GM19023 (cell line): ENCODE results near the gene ATXN10.
"Not testable (repeated sequence)": the region's sequence is repeated elsewhere in the genome, so short reads cannot be mapped to it uniquely, and the experiment has no call there.

ENCODE experiments used
- ATAC-seq: cut with Tn5 transposase; IDR thresholded peaks from one replicate; pipeline ENCODE4 v1.9.1; 2021; ENCODE audit warnings: mild to moderate bottlenecking, moderate library complexity; ENCODE audit not compliant: unreplicated experiment

ATXN10 gene

GRCh38 chr22:45642986-45643385 lies 28.6 kb upstream of the ATXN10 start:
- ATAC-seq, result no peak

GRCh38 chr22:45644714-45645113 lies 26.9 kb upstream of the ATXN10 start:
- ATAC-seq, result no peak

- ATAC-seq, result no peak
Observed at GRCh38 chr22:45645150-45645525, 26.5 kb upstream of the ATXN10 start.

- ATAC-seq, result peak; percentile 62
Observed at GRCh38 chr22:45645526-45646414, 25.9 kb upstream of the ATXN10 start.

- ATAC-seq, result no peak
Observed at GRCh38 chr22:45647532-45648225, 24.0 kb upstream of the ATXN10 start.

- ATAC-seq, result no peak
Observed at GRCh38 chr22:45648301-45649117, 23.1 kb upstream of the ATXN10 start.

GRCh38 chr22:45649809-45650208 lies 21.8 kb upstream of the ATXN10 start:
- no peak for ATAC-seq

- no peak for ATAC-seq
Observed at GRCh38 chr22:45650721-45651120, 20.9 kb upstream of the ATXN10 start.

GRCh38 chr22:45651931-45652528 lies 19.6 kb upstream of the ATXN10 start:
- ATAC-seq, result no peak

GRCh38 chr22:45656577-45656976 lies 15.1 kb upstream of the ATXN10 start:
- no peak for ATAC-seq

- no peak for ATAC-seq
Observed at GRCh38 chr22:45657701-45658100, 13.9 kb upstream of the ATXN10 start.

GRCh38 chr22:45664136-45664646 lies 7.4 kb upstream of the ATXN10 start:
- ATAC-seq, result no peak

- ATAC-seq, result no peak
Observed at GRCh38 chr22:45667486-45667885, 4.1 kb upstream of the ATXN10 start.

- not testable (repeated sequence) for ATAC-seq
Observed at GRCh38 chr22:45670363-45670762, 1.3 kb upstream of the ATXN10 start.

- no peak for ATAC-seq
Observed at GRCh38 chr22:45670981-45671782, 452 bp upstream of the ATXN10 start.

- peak; percentile 13 for ATAC-seq
Observed at GRCh38 chr22:45672564-45673481, 1.2 kb downstream of the ATXN10 start.

GRCh38 chr22:45673482-45674175 lies 2.0 kb downstream of the ATXN10 start:
- no peak for ATAC-seq

GRCh38 chr22:45676024-45676423 lies 4.4 kb downstream of the ATXN10 start:
- ATAC-seq, result no peak
